Keratinocyte (primary cell): ENCODE data around the gene PUS1.

Source experiments
- CTCF ChIP-seq, 3 experiments: IDR thresholded peaks in 1 of 3; conservative IDR thresholded peaks in 1 of 3; optimal IDR thresholded peaks in 1 of 3; 2 replicates in 2 of 3; 3 replicates in 1 of 3; pipeline versions ENCODE3 to v1.5.1; 2011; ENCODE audit warnings: low read length in 3 of 3, mild to moderate bottlenecking in 3 of 3, moderate library complexity in 2 of 3, control low read depth in 1 of 3, inconsistent platforms in 1 of 3; ENCODE audit not compliant: insufficient read depth in 2 of 3; ENCODE audit errors: extremely low read depth in 1 of 3
- EZH2 ChIP-seq: IDR thresholded peaks from one replicate; pipeline ENCODE4 v1.6.1; 2012; ENCODE audit warnings: inconsistent platforms, mild to moderate bottlenecking, low read length, moderate library complexity

DNA sequence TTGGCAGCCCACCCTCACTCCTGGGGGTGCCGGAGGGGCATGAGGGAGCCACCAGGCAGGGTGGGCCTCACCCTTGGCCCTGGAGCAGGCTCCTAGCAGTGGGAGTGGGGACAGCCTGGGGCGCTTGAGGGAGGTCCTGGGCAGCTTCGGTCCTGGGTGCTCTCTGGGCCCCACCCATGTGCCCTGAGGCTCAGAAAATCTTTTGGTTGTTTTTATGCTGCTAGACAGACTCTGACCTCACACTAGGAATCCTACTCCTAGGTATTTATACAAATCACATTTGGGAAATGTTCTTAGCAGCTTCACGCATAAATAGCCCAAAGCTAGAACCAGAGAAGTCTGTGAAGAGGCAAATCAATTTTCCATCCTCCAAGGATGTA is 45.6 kb upstream of the PUS1 start:
- TF ChIP-seq EZH2: no peak
- no peak for TF ChIP-seq CTCF (optimal IDR thresholded peaks at IDR 0.05 in 1 of 3, IDR thresholded peaks at IDR 0.05 in 1 of 3, conservative IDR thresholded peaks at IDR 0.05 in 1 of 3; ENCODE audit: extremely low read depth in 1 of 3, insufficient read depth in 2 of 3, low read length in 3 of 3)
